Airway epithelial cell (primary cell): ENCODE measurements around the gene GRID2IP. TPM values are rescaled to one million over a fixed set of nuclear protein-coding genes. Genes with fewer than 3 reads are reported as not detected.

Experiments used
- total RNA-seq: library from RNA; depleted of rRNA; stranded (reverse); fragments of >200 nt; gene quantifications from 2 replicates; pipeline ENCODE4 v1.2.3, GENCODE V29; 2015

The GRID2IP gene
- 0.21 and 0.70 TPM in 2 replicates for total RNA-seq

DNA sequence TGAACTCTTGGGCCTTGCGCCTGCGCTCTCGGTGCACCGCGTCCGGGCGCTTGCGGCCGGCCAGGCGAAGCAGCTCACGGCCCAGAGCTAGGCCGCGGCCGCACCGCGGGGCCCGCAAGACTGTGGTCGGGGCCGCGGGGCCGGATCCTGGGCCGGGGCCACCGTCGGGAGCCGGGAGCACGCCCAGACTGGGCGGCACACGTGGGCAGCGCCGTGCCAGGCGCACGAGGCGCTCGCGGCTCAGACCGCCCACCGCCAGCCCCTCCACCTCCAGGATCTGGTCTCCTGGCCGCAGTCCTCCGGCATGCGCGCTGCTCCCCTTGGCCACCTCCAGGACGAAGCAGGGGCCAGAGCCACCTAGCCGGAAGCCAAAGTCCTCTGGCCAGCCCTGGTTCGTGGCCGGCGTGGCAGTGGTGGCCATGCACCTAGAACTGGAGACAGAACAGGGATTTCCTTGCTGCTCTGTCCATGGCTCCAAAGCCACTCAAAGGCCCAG is at the start of gene GRID2IP:
Gene GRID2IP, minus strand, starts transcription at position 446 of the 496 bp plus-strand sequence. Its CDS starts 25 bp downstream, at position 421.

DNA sequence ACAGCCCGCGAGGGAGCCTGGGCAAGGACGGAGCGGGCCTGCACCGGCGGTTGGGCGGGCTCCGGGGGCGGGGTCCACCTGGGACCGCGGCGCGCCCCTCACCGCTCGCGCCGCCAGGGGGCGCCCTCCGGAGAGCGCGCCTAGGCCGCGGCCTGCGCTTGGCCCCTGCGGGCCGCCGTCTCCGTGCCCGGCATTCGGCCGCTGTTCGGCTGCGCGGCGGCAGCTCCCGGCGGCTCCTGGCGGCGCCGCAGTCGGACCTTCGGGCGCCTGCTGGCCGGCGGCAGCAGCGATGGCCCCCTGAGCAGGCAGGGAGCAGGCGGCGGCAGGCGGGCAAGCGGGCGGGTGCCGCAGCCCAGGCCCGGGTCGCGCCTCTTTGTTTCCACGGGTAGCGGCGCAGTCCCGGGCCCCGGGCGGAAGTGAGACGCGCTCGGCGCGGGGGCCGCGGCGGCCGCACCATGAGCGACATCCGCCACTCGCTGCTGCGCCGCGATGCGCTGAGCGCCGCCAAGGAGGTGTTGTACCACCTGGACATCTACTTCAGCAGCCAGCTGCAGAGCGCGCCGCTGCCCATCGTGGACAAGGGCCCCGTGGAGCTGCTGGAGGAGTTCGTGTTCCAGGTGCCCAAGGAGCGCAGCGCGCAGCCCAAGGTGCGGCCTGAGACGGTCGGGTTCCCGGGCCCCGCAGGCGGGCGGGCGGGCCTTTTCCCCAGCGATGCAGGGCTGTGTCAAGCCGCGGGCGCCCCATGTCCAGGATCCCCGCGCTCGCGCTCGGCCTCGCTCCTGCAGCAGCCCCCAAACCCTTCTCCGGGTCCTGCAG is 38.8 kb upstream of the GRID2IP start, which contains the start of gene INTS15:
Gene INTS15, plus strand, starts transcription at position 193 of the 816 bp plus-strand sequence. Its CDS starts 263 bp downstream, at position 456.

DNA sequence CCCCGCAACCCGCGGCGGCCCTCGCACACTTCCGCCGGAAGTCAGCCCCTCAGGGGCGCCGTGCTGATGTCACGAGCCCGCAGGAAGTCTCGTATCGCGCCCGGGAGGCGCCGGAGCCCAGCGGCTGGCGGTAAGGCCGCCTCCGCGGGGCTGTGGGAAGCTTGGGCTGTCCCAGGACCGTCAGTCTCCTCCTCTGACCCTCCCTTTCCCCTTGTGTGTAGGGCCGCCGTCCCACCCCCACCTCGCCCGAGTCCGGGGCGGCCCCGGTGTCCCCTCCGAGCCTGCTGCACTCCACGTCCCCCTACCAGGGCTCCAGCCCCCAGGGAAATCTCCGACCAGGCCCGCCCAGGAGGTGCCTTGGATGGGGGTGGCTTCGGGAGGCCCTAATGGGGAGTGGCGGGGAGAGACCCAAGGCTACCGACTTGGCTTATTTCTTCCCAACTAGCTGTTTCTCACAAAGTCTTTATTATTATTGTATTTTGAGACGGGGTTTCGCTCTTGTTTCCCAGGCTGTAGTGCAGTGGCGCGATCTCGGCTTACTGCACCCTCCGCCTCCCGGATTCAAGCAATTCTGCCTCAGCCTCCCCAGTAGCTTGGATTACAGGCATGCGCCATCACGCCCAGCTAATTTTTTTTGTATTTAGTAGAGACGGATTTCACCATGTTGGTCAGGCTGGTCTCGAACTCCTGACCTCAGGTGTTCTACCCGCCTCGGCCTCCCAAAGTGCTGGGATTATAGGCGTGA is 26.3 kb upstream of the GRID2IP start, which contains the start of gene ZDHHC4:
Gene ZDHHC4, plus strand, starts transcription at position 86 of the 745 bp plus-strand sequence. CDS start 3,108 bp downstream, outside the sequence.

DNA sequence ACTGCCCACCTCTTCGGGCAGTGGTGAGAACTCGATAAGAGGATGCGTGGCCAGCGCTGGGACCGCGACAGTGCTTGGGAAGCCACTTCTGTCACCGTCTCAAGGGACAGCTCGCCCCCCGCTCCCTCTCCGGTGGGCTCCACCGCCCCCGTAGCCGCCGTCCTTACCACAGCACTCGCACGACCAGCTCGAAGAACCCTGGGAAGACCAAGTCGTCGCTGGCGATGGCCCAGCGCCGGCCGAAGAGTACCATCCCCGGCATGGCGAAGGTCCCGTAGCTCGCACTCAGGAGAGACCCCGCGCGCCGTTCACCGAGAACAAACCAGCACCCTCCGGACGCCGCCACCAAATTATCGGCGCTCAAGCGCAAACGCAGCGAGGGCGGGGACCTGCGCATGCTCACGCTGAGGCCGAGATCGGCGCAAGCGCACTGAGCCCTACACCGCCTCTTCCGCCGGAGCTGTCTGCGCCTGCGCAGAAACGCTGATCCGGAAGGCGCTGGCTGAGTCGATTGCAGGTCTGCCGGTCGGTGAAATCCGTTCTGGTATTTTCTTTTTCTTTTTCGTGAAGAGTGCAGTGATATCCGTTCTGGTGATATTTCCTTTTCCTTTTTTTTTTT is 103.6 kb downstream of the GRID2IP start, which contains the start of gene DAGLB:
Gene DAGLB, minus strand, starts transcription at position 374 of the 619 bp plus-strand sequence. Its CDS starts 112 bp downstream, at position 262.

Other genes with a start within 250 kb of the GRID2IP start
- 17.4 and 18.1 TPM in 2 replicates for gene FAM220A, start 202.5 kb downstream of the GRID2IP start, total RNA-seq
- 169 and 188 TPM in 2 replicates for gene RAC1, start 176.9 kb downstream of the GRID2IP start, total RNA-seq
- gene DAGLB, start 103.5 kb downstream of the GRID2IP start, total RNA-seq, result 13.3 and 19.7 TPM in 2 replicates
- 70.0 and 98.2 TPM in 2 replicates for gene KDELR2, start 67.3 kb downstream of the GRID2IP start, total RNA-seq
- gene ZDHHC4, start 26.0 kb upstream of the GRID2IP start, total RNA-seq, result 34.8 and 39.6 TPM in 2 replicates
- gene INTS15, start 38.6 kb upstream of the GRID2IP start, total RNA-seq, result 23.2 and 27.4 TPM in 2 replicates
- 0.70 and 0.99 TPM in 2 replicates for gene ZNF853, start 64.1 kb upstream of the GRID2IP start, total RNA-seq
- 14.2 and 20.6 TPM in 2 replicates for gene ZNF316, start 85.9 kb upstream of the GRID2IP start, total RNA-seq
- 8.7 and 9.1 TPM in 2 replicates for gene ZNF12, start 155.5 kb upstream of the GRID2IP start, total RNA-seq
- not detected in 2 replicates for gene RSPH10B2, start 202.6 kb upstream of the GRID2IP start, total RNA-seq